ENCODE measurements around the gene ZNF516. TPM values are rescaled to one million over a fixed set of nuclear protein-coding genes. Genes with fewer than 3 reads are reported as not detected.

Gene ZNF516
- total and polyA plus RNA-seq, 2 of the 4 experiments (the other 2 are of a cell fraction) = 7.9 to 16.9 TPM

DNA sequence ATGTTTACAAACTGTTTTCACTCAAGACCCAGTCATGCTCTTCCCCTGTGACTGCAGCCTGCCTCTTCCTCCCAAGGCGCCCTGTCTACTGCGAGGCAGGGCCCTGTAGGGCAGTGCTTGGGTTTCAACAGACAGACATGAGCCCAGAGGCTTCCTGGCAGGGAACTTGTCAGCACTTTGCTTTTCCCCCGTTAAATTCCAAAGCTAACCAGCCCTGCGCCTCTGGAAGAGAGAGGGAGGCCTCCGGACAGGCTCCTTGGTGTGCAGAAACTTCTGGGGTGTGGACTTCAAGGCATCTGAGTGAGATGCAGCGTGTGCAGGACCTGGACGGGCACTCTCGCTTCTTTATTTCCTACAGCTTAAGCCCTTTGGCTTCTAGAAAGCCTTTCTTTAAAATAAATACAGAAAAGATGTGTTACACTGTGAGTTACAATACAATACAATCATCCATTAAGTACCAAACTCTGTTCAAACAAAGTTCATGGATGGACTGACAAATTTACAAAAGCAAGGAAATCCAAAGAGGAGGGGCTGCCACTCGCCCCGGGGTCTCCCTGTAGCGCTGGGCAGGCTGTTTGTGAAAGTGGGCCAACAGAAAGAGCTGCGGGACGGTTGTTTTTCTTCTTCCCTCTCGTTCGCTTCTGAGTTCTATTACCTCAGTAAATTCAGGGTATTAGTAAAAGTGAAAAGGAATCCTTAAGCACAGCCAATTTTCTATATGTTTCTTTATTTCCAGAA is 8.8 kb upstream of the ZNF516 start:
- no peak overlapping the region for H3K4me2 ChIP-seq (ENCODE audit: low read depth, low read length)
- H3K18ac ChIP-seq (ENCODE audit: low read depth, low read length) = no peak overlapping the region
- H2AK5ac ChIP-seq (ENCODE audit: low read depth, low read length) = no peak overlapping the region
- H4K8ac ChIP-seq (ENCODE audit: low read depth in 2 of 2, low read length in 2 of 2) = no peak overlapping the region
- H3K27ac ChIP-seq (ENCODE audit: insufficient read depth, low read length) = no peak overlapping the region
- no peaks in the 10 kb centered on the region; the same call in 1 of the 2 replicates for H4K20me1 ChIP-seq (ENCODE audit: insufficient read depth, low read length)
- no peaks in the 10 kb centered on the region for H3K36me3 ChIP-seq (ENCODE audit: control insufficient read depth, insufficient read depth, low read length)
- dilution Hi-C loops (cut with HindIII; ENCODE audit: low sequenced_read_pairs, unreplicated experiment) (no loop called here), in situ Hi-C loops (cut with MboI; ENCODE audit: low sequenced_read_pairs) (no loop called here), intact Hi-C loops (cut with micrococcal nuclease) (no loop called here)
- POLR2A ChIA-PET (ENCODE audit: unreplicated experiment) = no interaction called here
- no peak overlapping the region for H3K4me3 ChIP-seq (ENCODE audit: insufficient read depth, low read depth, low read length)
- no peak for TF ChIP-seq MAZ (IDR thresholded peaks at IDR 0.05; ENCODE audit: borderline replicate concordance, low read depth, low read length)
- no peaks in the 10 kb centered on the region; the same call in 1 of the 2 replicates for H3K27me3 ChIP-seq (ENCODE audit: control insufficient read depth, insufficient read depth, low read length)
- no peak overlapping the region for H4K91ac ChIP-seq (ENCODE audit: insufficient read depth, low read depth, low read length)
- no peak for DNase-seq
- BruUV-seq (replicated peaks) = no TSS peak
- H3K4me1 ChIP-seq (ENCODE audit: control insufficient read depth, insufficient read depth, low read length) = no peaks in the 10 kb centered on the region
- H2BK5ac ChIP-seq (ENCODE audit: low read depth, low read length, poor library complexity, severe bottlenecking) = no peak overlapping the region
- H2BK120ac ChIP-seq (ENCODE audit: low read depth, low read length) = no peak overlapping the region
- no peak for ATAC-seq (ENCODE audit: low read depth)
- H3K4ac ChIP-seq (ENCODE audit: low read depth, low read length) = no peak overlapping the region
- no peak overlapping the region for H3K14ac ChIP-seq (replicated peaks; ENCODE audit: low read depth, low read length)
- H4K5ac ChIP-seq (ENCODE audit: low read depth, low read length) = no peak overlapping the region
- no peak overlapping the region for H3K56ac ChIP-seq (ENCODE audit: extremely low read depth, insufficient read depth, low read length)
- H3K23ac ChIP-seq (ENCODE audit: low read depth, low read length) = no peak overlapping the region
- H2AK9ac ChIP-seq (replicated peaks; ENCODE audit: low read depth, low read length, poor library complexity) = no peak overlapping the region
- no peak overlapping the region for H2BK15ac ChIP-seq (ENCODE audit: low read depth, low read length)
- WGBS, 2 experiments (ENCODE audit: extremely low coverage in 2 of 2, insufficient read length in 1 of 2) = no CpG with 5 or more reads among the region's 15 CpGs
- H3K79me1 ChIP-seq (ENCODE audit: low read depth in 1 of 2, low read length in 2 of 2) = no peaks in the 10 kb centered on the region
- H3K9me1 ChIP-seq (ENCODE audit: insufficient read depth, low read length) = no peaks in the 10 kb centered on the region
- no peak overlapping the region for H2BK20ac ChIP-seq (ENCODE audit: low read depth, low read length)
- no peak overlapping the region for H3K9ac ChIP-seq (ENCODE audit: low read depth, low read length)
- H3K9me3 ChIP-seq (ENCODE audit: control insufficient read depth, insufficient read depth, low read length) = no peaks in the 10 kb centered on the region
- peak overlapping the region; percentile 67 for H2AFZ ChIP-seq (replicated peaks; ENCODE audit: low read length, poor library complexity)
- CTCF ChIA-PET = no interaction called here
